CD4-positive, CD25-positive, alpha-beta regulatory T cell (primary cell): ENCODE measurements around the gene PHF5A. TPM values are rescaled to one million over a fixed set of nuclear protein-coding genes. Genes with fewer than 3 reads are reported as not detected.
"Not testable (repeated sequence)": the region's sequence is repeated elsewhere in the genome, so short reads cannot be mapped to it uniquely, and the experiment has no call there.

Experiments used
- ATAC-seq, 2 donors: fragments of 150-1000 bp; cut with Tn5 transposase; one replicate each; pipeline ENCODE4 v1.10.0; 2021; ENCODE audit warnings: low read depth in 2 of 2, moderate number of reproducible peaks in 2 of 2, moderate library complexity in 1 of 2
- DNase-seq, 3 donors: peaks; one replicate each; pipeline versions ENCODE4 v3.0.0 to v3.0.0-alpha.2; 2012 to 2022; ENCODE audit warnings: mixed read lengths in 1 of 3
- H3K27ac ChIP-seq: one replicate; pipeline ENCODE4 v1.7.0; 2013; ENCODE audit warnings: mild to moderate bottlenecking, low read length; ENCODE audit not compliant: insufficient read depth, poor library complexity, severe bottlenecking
- H3K27me3 ChIP-seq: one replicate; pipeline ENCODE4 v1.7.0; 2013; ENCODE audit warnings: low read length; ENCODE audit not compliant: control insufficient read depth, insufficient read depth
- H3K36me3 ChIP-seq: one replicate; pipeline ENCODE4 v1.7.0; 2013; ENCODE audit warnings: mild to moderate bottlenecking, low read length, moderate library complexity; ENCODE audit not compliant: control insufficient read depth, insufficient read depth
- H3K4me1 ChIP-seq: 2 replicates; pipeline ENCODE4 v1.7.0; 2013; ENCODE audit warnings: mild to moderate bottlenecking, low read length; ENCODE audit not compliant: insufficient read depth, control insufficient read depth, poor library complexity, severe bottlenecking
- H3K4me3 ChIP-seq: one replicate; pipeline ENCODE4 v1.7.0; 2013; ENCODE audit warnings: low read depth, mild to moderate bottlenecking, low read length, moderate library complexity
- H3K9me3 ChIP-seq, 2 experiments: 1 replicate in 1 of 2; 2 replicates in 1 of 2; pipeline ENCODE4 v1.7.0; 2013; ENCODE audit warnings: low read length in 2 of 2, mild to moderate bottlenecking in 1 of 2, moderate library complexity in 1 of 2; ENCODE audit not compliant: control insufficient read depth in 2 of 2
- H3K27ac Mint-ChIP-seq, 3 donors: one replicate each; pipeline ENCODE4 v1.8.0; 2020 to 2022; ENCODE audit warnings: mild to moderate bottlenecking in 3 of 3, mixed read lengths in 3 of 3, moderate library complexity in 2 of 3
- H3K27me3 Mint-ChIP-seq: one replicate; pipeline ENCODE4 v1.8.0; 2022; ENCODE audit warnings: mild to moderate bottlenecking, mixed read lengths
- H3K36me3 Mint-ChIP-seq: one replicate; pipeline ENCODE4 v1.8.0; 2020; ENCODE audit warnings: mixed read lengths
- H3K4me1 Mint-ChIP-seq, 4 donors: one replicate each; pipeline ENCODE4 v1.8.0; 2020 to 2022; ENCODE audit warnings: mixed read lengths in 4 of 4, mild to moderate bottlenecking in 1 of 4
- H3K4me3 Mint-ChIP-seq, 4 donors: one replicate each; pipeline ENCODE4 v1.8.0; 2020 to 2022; ENCODE audit warnings: mild to moderate bottlenecking in 4 of 4, mixed read lengths in 4 of 4, moderate library complexity in 3 of 4
- H3K9me3 Mint-ChIP-seq, 7 donors: one replicate each; pipeline ENCODE4 v1.8.0; 2020 to 2022; ENCODE audit warnings: mixed read lengths in 7 of 7, mild to moderate bottlenecking in 3 of 7, moderate library complexity in 2 of 7
- polyA plus RNA-seq, 4 donors: library from polyadenylated mRNA; unstranded; fragments of 300-500 nt; fragmentation: Illumina TruSeq; gene quantifications; one replicate each; pipeline ENCODE4 v1.2.3, GENCODE V29; 2021
- total RNA-seq: library from RNA; stranded (reverse); gene quantifications from one replicate; pipeline ENCODE4 v1.2.3, GENCODE V29; 2022

PHF5A gene
- total and polyA plus RNA-seq, 5 donors from 2014 or later, result 22.6 to 40.7 (median 28.1) TPM

- Mint-ChIP-seq H3K4me1 (peaks cover 8 to 38% (median 17%) of the 10 kb centered on the region in 4 donors), H3K9me3 (peaks cover 0 to 2% (median 0%) of the 10 kb centered on the region in 7 donors), H3K27ac (peak overlapping the region; percentile 95 to 98 (median 95)), H3K36me3 (no peaks in the 10 kb centered on the region), H3K27me3 (peaks cover 10% of the 10 kb centered on the region), H3K4me3 (peak overlapping the region; percentile 90 to 98 (median 96))
- H3K27ac ChIP-seq, result peak overlapping the region; percentile 95
- H3K27me3 ChIP-seq, result no peaks in the 10 kb centered on the region
- H3K9me3 ChIP-seq, result no peaks in the 10 kb centered on the region
- no peaks in the 10 kb centered on the region for H3K36me3 ChIP-seq
- peak; percentile 50 to 57 for ATAC-seq
- DNase-seq, result peak; percentile 72 to 89 (median 79)
- H3K4me1 ChIP-seq, result peaks cover 28% of the 10 kb centered on the region
- H3K4me3 ChIP-seq, result peak overlapping the region; percentile 92
These were observed 23.9 kb downstream of the PHF5A start for GRCh38 chr22:41444360-41445128.

DNA sequence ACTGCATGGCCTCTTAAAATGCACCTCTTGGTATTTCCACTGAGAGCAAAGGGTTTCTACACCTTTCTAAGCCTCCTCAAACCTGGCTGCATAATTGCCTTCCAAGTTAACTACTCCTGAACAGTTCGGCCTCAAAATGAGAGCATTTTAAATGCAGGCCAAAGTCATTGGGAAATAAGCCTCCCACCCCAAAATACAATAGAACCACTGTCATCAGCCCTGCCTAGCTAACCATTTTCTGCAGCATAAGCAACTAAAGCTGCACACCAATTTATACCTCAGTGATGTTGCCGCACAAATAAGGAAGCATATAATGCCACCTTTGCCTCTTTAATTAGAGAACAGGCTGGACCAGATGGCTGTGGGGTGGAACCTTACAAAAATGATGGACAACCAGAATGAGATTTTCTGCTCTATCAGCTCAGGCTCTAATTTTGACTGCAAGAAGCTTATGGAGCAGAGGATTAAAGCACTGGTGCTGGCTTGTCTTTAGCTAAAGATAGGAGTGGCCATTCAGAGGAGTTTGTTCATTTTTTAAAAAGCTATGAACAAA, 26.2 kb downstream of the PHF5A start:
- peaks cover 8 to 38% (median 18%) of the 10 kb centered on the region in 4 donors for H3K4me1 Mint-ChIP-seq
- H3K36me3 Mint-ChIP-seq, result no peaks in the 10 kb centered on the region
- DNase-seq (no peak), ATAC-seq (no peak)
- peaks cover 23% of the 10 kb centered on the region for H3K4me1 ChIP-seq
- H3K27ac ChIP-seq, result no peak overlapping the region
- peaks cover 4% of the 10 kb centered on the region for H3K27me3 Mint-ChIP-seq
- H3K4me3 Mint-ChIP-seq, result peak overlapping the region in 3 of 4 donors; percentile 68 to 90 (median 80)
- H3K27me3 ChIP-seq, result no peaks in the 10 kb centered on the region
- H3K36me3 ChIP-seq, result peaks cover 2% of the 10 kb centered on the region
- no peaks in the 10 kb centered on the region for H3K9me3 ChIP-seq
- H3K27ac Mint-ChIP-seq, result no peak overlapping the region
- H3K4me3 ChIP-seq, result no peak overlapping the region
- H3K9me3 Mint-ChIP-seq, result peaks cover 0 to 2% (median 0%) of the 10 kb centered on the region in 7 donors

- H3K9me3 Mint-ChIP-seq, H3K9me3 ChIP-seq, H3K27me3 ChIP-seq, H3K27ac Mint-ChIP-seq, ATAC-seq, H3K27me3 Mint-ChIP-seq, DNase-seq, H3K27ac ChIP-seq, H3K4me3 Mint-ChIP-seq, H3K4me3 ChIP-seq: not testable (repeated sequence)
- Histone ChIP-seq H3K36me3 (peaks cover 20% of the 10 kb centered on the region), H3K4me1 (peaks cover 20% of the 10 kb centered on the region)
- Mint-ChIP-seq H3K4me1 (peaks cover 8 to 43% (median 20%) of the 10 kb centered on the region in 4 donors), H3K36me3 (peaks cover 17% of the 10 kb centered on the region)
These were observed 28.0 kb downstream of the PHF5A start for GRCh38 chr22:41440511-41440910.

- Mint-ChIP-seq H3K27ac (peak overlapping the region in 1 of 3 donors; percentile 52), H3K36me3 (peaks cover 18% of the 10 kb centered on the region), H3K4me3 (no peak overlapping the region), H3K4me1 (peaks cover 2 to 20% (median 9%) of the 10 kb centered on the region in 4 donors), H3K9me3 (no peaks in the 10 kb centered on the region), H3K27me3 (no peaks in the 10 kb centered on the region)
- DNase-seq (no peak), ATAC-seq (no peak)
- Histone ChIP-seq H3K9me3 (no peaks in the 10 kb centered on the region), H3K4me3 (no peak overlapping the region), H3K36me3 (peaks cover 35% of the 10 kb centered on the region), H3K27me3 (no peaks in the 10 kb centered on the region), H3K4me1 (peaks cover 5% of the 10 kb centered on the region), H3K27ac (no peak overlapping the region)
These were observed 31.3 kb downstream of the PHF5A start for GRCh38 chr22:41437198-41437597.

GRCh38 chr22:41436322-41437113, 32.0 kb downstream of the PHF5A start:
- peaks cover 18% of the 10 kb centered on the region for H3K36me3 Mint-ChIP-seq
- no peaks in the 10 kb centered on the region for H3K9me3 Mint-ChIP-seq
- H3K4me1 Mint-ChIP-seq, result peaks cover 0 to 19% (median 10%) of the 10 kb centered on the region in 4 donors
- Histone ChIP-seq H3K27ac (no peak overlapping the region), H3K4me3 (no peak overlapping the region), H3K36me3 (peaks cover 40% of the 10 kb centered on the region), H3K9me3 (no peaks in the 10 kb centered on the region), H3K27me3 (no peaks in the 10 kb centered on the region), H3K4me1 (peaks cover 5% of the 10 kb centered on the region)
- H3K27me3 Mint-ChIP-seq, result no peaks in the 10 kb centered on the region
- no peak for ATAC-seq
- DNase-seq, result no peak
- peak overlapping the region in 2 of 3 donors; percentile 67 to 91 for H3K27ac Mint-ChIP-seq
- H3K4me3 Mint-ChIP-seq, result no peak overlapping the region

GRCh38 chr22:41435560-41435959, 32.9 kb downstream of the PHF5A start:
- Histone ChIP-seq H3K4me1 (peaks cover 5% of the 10 kb centered on the region), H3K9me3 (no peaks in the 10 kb centered on the region), H3K27me3 (no peaks in the 10 kb centered on the region), H3K4me3 (no peak overlapping the region), H3K36me3 (peaks cover 48% of the 10 kb centered on the region), H3K27ac (no peak overlapping the region)
- H3K27ac Mint-ChIP-seq, result peak overlapping the region in 2 of 3 donors; percentile 66 to 67
- peaks cover 18% of the 10 kb centered on the region for H3K36me3 Mint-ChIP-seq
- H3K4me1 Mint-ChIP-seq, result peaks cover 0 to 21% (median 12%) of the 10 kb centered on the region in 4 donors
- ATAC-seq (no peak), DNase-seq (no peak)
- H3K27me3 Mint-ChIP-seq, result no peaks in the 10 kb centered on the region
- H3K9me3 Mint-ChIP-seq, result no peaks in the 10 kb centered on the region
- peak overlapping the region in 1 of 4 donors; percentile 4 for H3K4me3 Mint-ChIP-seq

DNA sequence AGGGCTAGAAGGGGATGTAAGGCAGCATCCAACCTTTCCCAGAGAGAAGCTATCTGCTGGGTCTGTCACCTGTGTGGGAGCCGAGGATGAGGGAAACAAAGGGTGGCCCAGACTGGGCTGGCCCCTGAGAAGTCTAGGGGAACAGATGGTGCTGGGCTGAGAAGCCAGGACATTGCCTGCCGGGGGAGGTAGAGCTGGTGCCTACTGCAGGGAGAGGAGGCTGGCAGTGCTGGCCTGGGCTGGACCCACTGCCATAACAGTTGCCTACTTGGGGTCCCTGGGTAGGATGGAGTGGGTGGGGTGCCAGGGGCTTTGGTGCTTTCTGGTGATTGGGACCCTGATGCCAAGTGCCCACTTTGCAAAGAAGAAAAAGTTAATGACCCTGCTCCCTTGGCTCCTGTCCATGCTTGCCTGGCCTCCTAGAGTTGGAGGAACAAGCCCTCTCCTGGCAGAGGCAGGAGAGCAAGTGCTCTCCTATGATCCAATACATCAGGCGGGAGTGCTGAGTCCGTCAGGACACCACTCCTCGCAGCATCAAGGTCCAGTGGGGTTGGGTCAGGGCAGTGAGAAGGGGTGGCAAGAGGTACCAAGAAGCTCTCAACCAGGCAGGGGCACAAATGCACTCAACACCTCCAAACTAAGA, 34.0 kb downstream of the PHF5A start:
- not testable (repeated sequence) for ATAC-seq, H3K4me1 ChIP-seq, DNase-seq, H3K9me3 ChIP-seq, H3K27me3 Mint-ChIP-seq, H3K4me3 Mint-ChIP-seq, H3K4me3 ChIP-seq, H3K27me3 ChIP-seq, H3K9me3 Mint-ChIP-seq, H3K27ac ChIP-seq
- peaks cover 48% of the 10 kb centered on the region for H3K36me3 ChIP-seq
- Mint-ChIP-seq H3K36me3 (peaks cover 18% of the 10 kb centered on the region), H3K27ac (peak overlapping the region in 2 of 3 donors; percentile 31 to 53), H3K4me1 (peaks cover 0 to 17% (median 12%) of the 10 kb centered on the region in 4 donors)
